Measurements from ENCODE around the gene ZNF132. TPM values are rescaled to one million over a fixed set of nuclear protein-coding genes. Genes with fewer than 3 reads are reported as not detected.
A peak's percentile ranks its signal among the peaks of the same experiment; 100 is the strongest.

ZNF132 gene
- total and polyA plus RNA-seq, 2 donors, result 1.6 to 6.4 TPM

DNA sequence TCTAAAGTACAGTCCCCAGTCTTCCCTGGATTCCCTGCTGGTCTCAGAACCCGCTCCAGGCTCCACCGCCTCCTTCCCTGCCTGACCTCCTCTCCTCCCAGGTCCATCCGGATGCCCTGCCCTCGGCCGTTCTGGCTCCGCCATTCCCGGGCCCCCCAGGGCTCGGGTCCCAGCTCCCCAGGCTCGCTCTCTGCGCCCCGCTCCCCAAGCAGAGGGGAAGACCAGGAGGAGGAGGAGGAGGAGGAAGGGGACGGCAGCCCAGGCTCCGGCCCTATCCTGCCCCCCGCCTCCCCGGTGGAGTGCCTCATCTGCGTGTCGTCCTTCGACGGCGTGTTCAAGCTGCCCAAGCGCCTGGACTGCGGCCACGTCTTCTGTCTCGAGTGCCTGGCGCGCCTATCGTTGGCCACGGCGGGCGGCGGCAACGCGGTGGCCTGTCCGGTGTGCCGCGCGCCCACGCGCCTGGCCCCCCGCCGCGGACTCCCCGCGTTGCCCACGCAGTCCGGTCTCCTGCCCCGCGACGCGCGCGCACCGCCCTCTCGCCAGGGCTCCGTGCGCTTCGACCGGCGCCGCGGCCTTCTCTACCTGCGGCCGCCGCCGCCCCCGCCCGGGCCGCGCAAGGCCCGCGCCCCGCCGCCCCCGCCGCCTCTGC lies 43.9 kb downstream of the ZNF132 start:
- no peak for DNase-seq (ENCODE audit: low read depth in 6 of 9, low spot score in 9 of 9)
- WGBS, result 11% methylated on average over 75 of the region's 75 CpGs
- Histone ChIP-seq H3K36me3 (ENCODE audit: control insufficient read depth in 2 of 2, insufficient read depth in 2 of 2, low read length in 1 of 2) (peaks cover 29 to 34% of the 10 kb centered on the region in 2 donors), H3K4me1 (ENCODE audit: control insufficient read depth in 2 of 2, insufficient read depth in 2 of 2, low read length in 2 of 2) (peaks cover 7% of the 10 kb centered on the region in 2 donors), H3K9me3 (ENCODE audit: control insufficient read depth in 2 of 2, insufficient read depth in 1 of 2, low read length in 1 of 2) (no peaks in the 10 kb centered on the region), H3K27ac (ENCODE audit: low read depth in 1 of 2, low read length in 1 of 2) (no peak overlapping the region), H3K4me3 (ENCODE audit: low read length in 2 of 2) (peak overlapping the region in 1 of 2 donors; percentile 16), H3K27me3 (ENCODE audit: control insufficient read depth in 2 of 2, insufficient read depth in 1 of 2, low read length in 1 of 2) (peaks cover 27 to 39% of the 10 kb centered on the region in 2 donors)

DNA sequence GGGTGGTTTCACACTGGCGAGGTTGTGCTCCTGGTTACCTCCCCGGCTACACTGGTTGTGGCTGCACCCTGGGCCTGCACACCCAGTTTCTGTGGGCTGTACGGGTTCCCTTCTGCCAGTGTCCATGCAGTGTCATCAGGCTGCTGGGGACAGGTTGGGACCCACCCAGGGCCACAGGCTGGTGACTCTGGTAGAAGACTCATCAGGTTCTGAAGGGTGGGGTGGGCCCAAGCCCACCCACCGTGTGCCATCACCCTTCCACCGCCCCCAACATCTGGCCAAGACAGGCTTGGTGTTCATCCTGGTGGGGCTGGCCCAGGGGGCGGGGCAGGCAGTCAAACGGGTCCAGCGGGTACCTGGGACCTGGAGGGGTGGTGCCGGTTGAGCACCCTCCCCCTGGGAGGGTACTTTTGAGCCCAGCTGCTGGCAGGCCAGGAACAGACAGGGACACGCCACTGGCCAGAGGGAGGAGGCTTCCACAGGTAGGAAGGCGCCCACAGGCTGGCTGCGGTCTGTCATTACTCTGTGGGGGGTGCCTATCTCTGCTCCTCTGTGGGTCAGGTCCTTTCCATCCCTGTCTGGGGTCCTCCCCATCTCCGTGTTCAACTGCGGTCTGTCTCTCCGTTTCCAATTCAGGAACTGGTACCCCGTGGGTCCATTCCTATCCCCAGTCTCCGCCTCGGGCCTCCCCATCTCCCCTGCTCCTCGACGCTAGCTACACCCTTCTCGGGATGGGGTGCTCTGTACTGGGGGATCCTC lies 44.6 kb downstream of the ZNF132 start, which contains the start of gene RNF225:
RNF225 (plus strand) TSS at position 437 of the 759 bp plus-strand sequence. CDS start 434 bp downstream, outside the sequence.
- DNase-seq (ENCODE audit: low read depth in 6 of 9, low spot score in 9 of 9), result no peak
- peak within 1 kb of the TSS in 1 of 2 donors; percentile 16 for H3K4me3 ChIP-seq (ENCODE audit: low read length in 2 of 2)
- H3K4me1 ChIP-seq (ENCODE audit: control insufficient read depth in 2 of 2, insufficient read depth in 2 of 2, low read length in 2 of 2), result peaks cover under 1% of the 10 kb centered on the region in 2 donors
- peaks cover 27 to 37% of the 10 kb centered on the region in 2 donors for H3K27me3 ChIP-seq (ENCODE audit: control insufficient read depth in 2 of 2, insufficient read depth in 1 of 2, low read length in 1 of 2)
- H3K36me3 ChIP-seq (ENCODE audit: control insufficient read depth in 2 of 2, insufficient read depth in 2 of 2, low read length in 1 of 2), result peaks cover 34 to 36% of the 10 kb centered on the region in 2 donors
- no peak within 1 kb of the TSS for H3K27ac ChIP-seq (ENCODE audit: low read depth in 1 of 2, low read length in 1 of 2)
- no peaks in the 10 kb centered on the region for H3K9me3 ChIP-seq (ENCODE audit: control insufficient read depth in 2 of 2, insufficient read depth in 1 of 2, low read length in 1 of 2)
- 65% methylated on average over 21 of the region's 21 CpGs for WGBS

DNA sequence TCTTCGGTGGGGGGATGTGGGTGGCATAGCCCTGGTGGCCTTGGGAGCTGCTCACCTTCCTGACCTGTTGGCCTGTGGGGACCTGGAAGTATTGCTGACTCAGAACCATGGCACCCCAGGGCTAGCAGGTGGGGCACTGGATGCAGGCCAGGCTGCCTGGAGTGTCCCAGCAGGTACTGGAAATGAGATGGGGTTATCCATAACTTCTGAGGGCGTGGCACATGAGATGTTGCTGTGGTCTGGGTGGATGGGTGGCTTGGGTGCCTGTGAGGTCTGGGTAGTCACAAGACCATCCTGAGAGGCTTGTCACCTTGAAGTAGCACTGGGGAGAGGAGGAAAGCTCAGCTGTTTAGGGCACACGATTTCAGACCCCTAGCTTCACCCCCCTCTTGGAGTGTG lies 45.1 kb downstream of the ZNF132 start:
- peaks cover 34 to 36% of the 10 kb centered on the region in 2 donors for H3K36me3 ChIP-seq (ENCODE audit: control insufficient read depth in 2 of 2, insufficient read depth in 2 of 2, low read length in 1 of 2)
- no peak overlapping the region for H3K4me3 ChIP-seq (ENCODE audit: low read length in 2 of 2)
- DNase-seq (ENCODE audit: low read depth in 6 of 9, low spot score in 9 of 9), result no peak
- H3K27me3 ChIP-seq (ENCODE audit: control insufficient read depth in 2 of 2, insufficient read depth in 1 of 2, low read length in 1 of 2), result peaks cover 27 to 37% of the 10 kb centered on the region in 2 donors
- H3K27ac ChIP-seq (ENCODE audit: low read depth in 1 of 2, low read length in 1 of 2), result no peak overlapping the region
- WGBS, result 84% methylated on average over 3 of the region's 3 CpGs
- H3K4me1 ChIP-seq (ENCODE audit: control insufficient read depth in 2 of 2, insufficient read depth in 2 of 2, low read length in 2 of 2), result no peaks in the 10 kb centered on the region
- no peaks in the 10 kb centered on the region for H3K9me3 ChIP-seq (ENCODE audit: control insufficient read depth in 2 of 2, insufficient read depth in 1 of 2, low read length in 1 of 2)

DNA sequence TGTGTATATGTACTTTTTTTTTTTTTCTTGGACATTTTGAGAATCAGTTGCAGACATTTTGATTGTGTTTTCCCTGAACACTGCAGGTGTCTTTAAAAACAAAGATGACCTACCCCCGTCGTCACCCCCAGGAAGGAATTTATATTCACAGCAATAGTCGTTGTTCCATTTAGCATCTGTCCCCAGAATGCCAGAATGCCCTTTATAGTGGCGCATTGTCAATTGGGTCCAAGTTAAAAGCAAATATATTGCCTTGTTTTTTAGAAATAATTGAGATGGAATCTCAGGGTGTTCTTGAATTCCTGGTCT lies 46.3 kb downstream of the ZNF132 start:
- Histone ChIP-seq H3K36me3 (ENCODE audit: control insufficient read depth in 2 of 2, insufficient read depth in 2 of 2, low read length in 1 of 2) (peaks cover 37 to 44% of the 10 kb centered on the region in 2 donors), H3K27me3 (ENCODE audit: control insufficient read depth in 2 of 2, insufficient read depth in 1 of 2, low read length in 1 of 2) (peaks cover 27 to 35% of the 10 kb centered on the region in 2 donors)

DNA sequence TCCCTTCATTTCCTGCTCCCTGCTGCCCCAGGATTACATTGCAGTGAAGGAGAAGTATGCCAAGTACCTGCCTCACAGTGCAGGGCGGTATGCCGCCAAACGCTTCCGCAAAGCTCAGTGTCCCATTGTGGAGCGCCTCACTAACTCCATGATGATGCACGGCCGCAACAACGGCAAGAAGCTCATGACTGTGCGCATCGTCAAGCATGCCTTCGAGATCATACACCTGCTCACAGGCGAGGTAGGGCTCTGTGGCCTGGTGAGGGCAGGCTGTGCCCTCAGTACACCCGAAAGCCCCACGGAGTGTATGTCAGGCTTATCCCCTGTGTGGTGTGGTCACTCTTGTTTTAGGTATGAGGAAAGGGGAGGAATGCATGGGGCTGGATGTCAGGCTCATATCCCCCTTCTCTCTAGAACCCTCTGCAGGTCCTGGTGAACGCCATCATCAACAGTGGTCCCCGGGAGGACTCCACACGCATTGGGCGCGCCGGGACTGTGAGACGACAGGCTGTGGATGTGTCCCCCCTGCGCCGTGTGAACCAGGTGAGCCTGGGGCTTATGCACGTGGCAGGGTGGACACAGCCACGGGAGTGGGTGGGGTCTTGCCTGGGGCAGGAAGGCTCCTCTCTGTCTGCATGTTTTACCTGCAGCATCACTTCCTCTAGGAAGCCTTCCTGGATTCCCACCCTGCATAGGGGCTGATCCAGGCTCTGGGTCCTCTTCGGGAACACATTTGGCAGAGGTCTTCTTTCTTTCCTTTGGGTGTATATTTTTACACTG lies 46.8 kb downstream of the ZNF132 start:
- Histone ChIP-seq H3K9me3 (ENCODE audit: control insufficient read depth in 2 of 2, insufficient read depth in 1 of 2, low read length in 1 of 2) (no peaks in the 10 kb centered on the region), H3K27ac (ENCODE audit: low read depth in 1 of 2, low read length in 1 of 2) (no peak overlapping the region), H3K36me3 (ENCODE audit: control insufficient read depth in 2 of 2, insufficient read depth in 2 of 2, low read length in 1 of 2) (peaks cover 37 to 48% of the 10 kb centered on the region in 2 donors), H3K27me3 (ENCODE audit: control insufficient read depth in 2 of 2, insufficient read depth in 1 of 2, low read length in 1 of 2) (peaks cover 27 to 30% of the 10 kb centered on the region in 2 donors), H3K4me3 (ENCODE audit: low read length in 2 of 2) (no peak overlapping the region), H3K4me1 (ENCODE audit: control insufficient read depth in 2 of 2, insufficient read depth in 2 of 2, low read length in 2 of 2) (peaks cover 2% of the 10 kb centered on the region in 2 donors)
- DNase-seq (ENCODE audit: low read depth in 6 of 9, low spot score in 9 of 9), result no peak
- 97% methylated on average over 26 of the region's 26 CpGs for WGBS

More for the DNA sequence above, 46.3 kb downstream of the ZNF132 start:
- Histone ChIP-seq H3K9me3 (ENCODE audit: control insufficient read depth in 2 of 2, insufficient read depth in 1 of 2, low read length in 1 of 2) (no peaks in the 10 kb centered on the region), H3K4me3 (ENCODE audit: low read length in 2 of 2) (no peak overlapping the region), H3K4me1 (ENCODE audit: control insufficient read depth in 2 of 2, insufficient read depth in 2 of 2, low read length in 2 of 2) (no peaks in the 10 kb centered on the region), H3K27ac (ENCODE audit: low read depth in 1 of 2, low read length in 1 of 2) (no peak overlapping the region)
- DNase-seq (ENCODE audit: low read depth in 6 of 9, low spot score in 9 of 9), result no peak
- WGBS, result 97% methylated on average over 4 of the region's 4 CpGs

DNA sequence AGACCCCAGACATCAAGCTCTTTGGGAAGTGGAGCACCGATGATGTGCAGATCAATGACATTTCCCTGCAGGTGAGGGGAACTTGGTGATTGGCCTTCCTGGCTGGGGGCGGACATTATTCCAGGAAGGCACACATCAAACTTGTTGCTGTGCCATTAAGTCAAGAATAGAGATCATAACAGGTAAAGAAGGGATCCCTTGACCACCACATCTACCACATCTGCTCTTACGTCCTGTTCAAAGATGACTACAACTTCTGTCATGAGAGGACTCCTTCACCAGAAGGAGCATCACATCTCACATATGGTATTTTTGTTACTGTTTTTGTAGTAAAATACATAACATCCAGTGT lies 51.8 kb downstream of the ZNF132 start:
- peak overlapping the region; percentile 75 to 92 for H3K4me3 ChIP-seq (ENCODE audit: low read length in 2 of 2)
- no peak for DNase-seq (ENCODE audit: low read depth in 6 of 9, low spot score in 9 of 9)
- no peaks in the 10 kb centered on the region for H3K9me3 ChIP-seq (ENCODE audit: control insufficient read depth in 2 of 2, insufficient read depth in 1 of 2, low read length in 1 of 2)
- peaks cover 17 to 23% of the 10 kb centered on the region in 2 donors for H3K4me1 ChIP-seq (ENCODE audit: control insufficient read depth in 2 of 2, insufficient read depth in 2 of 2, low read length in 2 of 2)
- WGBS, result 93% methylated on average over 3 of the region's 3 CpGs
- no peaks in the 10 kb centered on the region for H3K27me3 ChIP-seq (ENCODE audit: control insufficient read depth in 2 of 2, insufficient read depth in 1 of 2, low read length in 1 of 2)
- H3K27ac ChIP-seq (ENCODE audit: low read depth in 1 of 2, low read length in 1 of 2), result no peak overlapping the region
- H3K36me3 ChIP-seq (ENCODE audit: control insufficient read depth in 2 of 2, insufficient read depth in 2 of 2, low read length in 1 of 2), result peaks cover 13 to 29% of the 10 kb centered on the region in 2 donors

DNA sequence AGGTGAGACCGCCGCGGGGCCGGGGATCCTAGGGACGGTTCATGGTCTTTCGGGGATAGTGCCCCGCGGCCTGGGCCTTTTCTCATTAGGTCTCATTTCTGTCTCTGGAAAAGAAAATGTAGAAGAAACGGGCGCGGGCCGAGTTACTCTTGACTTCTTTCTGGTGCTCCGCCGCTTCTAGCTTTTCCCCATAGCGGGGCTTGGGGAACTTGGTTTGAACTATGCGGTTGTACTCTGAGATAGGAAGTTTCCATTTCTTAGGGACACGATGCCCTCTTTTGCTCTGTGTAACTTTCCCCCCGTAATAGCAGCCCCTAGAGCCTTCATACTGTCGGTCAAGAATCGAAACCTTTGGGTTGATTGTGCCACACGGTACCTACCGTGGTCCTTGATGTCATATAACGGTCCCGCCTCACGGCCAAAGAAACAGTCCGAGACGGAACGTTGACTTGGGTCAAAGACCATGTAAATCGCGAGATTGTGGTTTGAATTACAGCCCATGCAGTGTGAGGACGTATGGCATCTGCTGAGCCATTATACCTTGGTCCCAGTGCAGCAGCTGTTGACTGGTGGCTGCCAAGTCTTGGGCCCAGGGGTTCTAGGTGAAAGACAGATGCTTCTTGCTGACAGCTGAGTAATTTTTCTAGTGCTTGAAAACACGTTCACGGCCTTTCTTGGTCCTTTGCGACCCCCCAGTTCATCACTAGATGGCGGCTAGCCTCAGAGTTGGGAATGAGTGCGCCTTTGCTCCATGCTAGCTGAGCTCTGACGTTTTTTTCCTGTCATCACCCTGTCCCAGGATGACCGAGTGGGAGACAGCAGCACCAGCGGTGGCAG lies 52.4 kb downstream of the ZNF132 start:
- no peaks in the 10 kb centered on the region for H3K27me3 ChIP-seq (ENCODE audit: control insufficient read depth in 2 of 2, insufficient read depth in 1 of 2, low read length in 1 of 2)
- peaks cover 17 to 23% of the 10 kb centered on the region in 2 donors for H3K4me1 ChIP-seq (ENCODE audit: control insufficient read depth in 2 of 2, insufficient read depth in 2 of 2, low read length in 2 of 2)
- H3K27ac ChIP-seq (ENCODE audit: low read depth in 1 of 2, low read length in 1 of 2), result peak overlapping the region; percentile 56 to 94
- H3K4me3 ChIP-seq (ENCODE audit: low read length in 2 of 2), result peak overlapping the region; percentile 75 to 92
- H3K9me3 ChIP-seq (ENCODE audit: control insufficient read depth in 2 of 2, insufficient read depth in 1 of 2, low read length in 1 of 2), result no peaks in the 10 kb centered on the region
- H3K36me3 ChIP-seq (ENCODE audit: control insufficient read depth in 2 of 2, insufficient read depth in 2 of 2, low read length in 1 of 2), result peaks cover 7 to 23% of the 10 kb centered on the region in 2 donors
- no peak for DNase-seq (ENCODE audit: low read depth in 6 of 9, low spot score in 9 of 9)
- WGBS, result 10% methylated on average over 39 of the region's 39 CpGs

DNA sequence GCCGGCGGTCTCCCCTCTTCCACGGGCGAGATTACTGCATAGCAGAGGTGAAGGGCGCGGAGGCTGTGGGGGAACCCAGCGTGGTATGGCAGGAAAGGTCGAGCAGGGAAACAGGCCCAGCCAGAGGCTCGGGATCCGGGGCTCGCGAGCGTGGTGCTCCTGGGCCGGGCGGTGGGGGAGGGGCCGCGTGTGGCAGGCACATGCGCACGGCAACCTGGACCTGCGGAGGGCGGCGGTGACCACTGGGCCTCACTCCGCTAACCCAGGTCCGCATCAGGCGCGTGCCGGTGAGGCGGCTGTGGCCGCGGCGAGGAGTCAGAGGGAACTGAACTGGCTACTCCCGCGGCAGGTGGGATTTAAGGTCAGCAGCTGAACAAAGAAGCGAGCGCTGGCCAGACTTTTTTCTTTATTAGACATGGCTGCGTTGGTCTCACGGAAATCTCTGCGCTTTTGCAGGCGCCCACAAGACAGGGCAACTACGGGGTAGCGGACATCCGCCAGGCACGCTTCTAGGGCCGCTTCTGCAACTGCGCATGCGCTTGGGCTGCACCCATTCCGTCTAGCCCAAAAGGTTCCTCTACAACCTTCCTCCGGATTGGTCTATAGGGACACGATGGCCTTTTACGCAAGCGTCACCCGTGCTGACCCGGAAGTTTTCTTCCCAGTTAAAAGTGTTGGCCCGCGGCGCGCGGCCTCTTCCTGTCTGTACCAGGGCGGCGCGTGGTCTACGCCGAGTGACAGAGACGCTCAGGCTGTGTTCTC lies 53.2 kb downstream of the ZNF132 start, which contains the start of gene RPS5:
RPS5 (plus strand) TSS at position 694 of the 762 bp plus-strand sequence. CDS start 869 bp downstream, outside the sequence.
- Histone ChIP-seq H3K27ac (ENCODE audit: low read depth in 1 of 2, low read length in 1 of 2) (peak within 1 kb of the TSS; percentile 94 to 97), H3K27me3 (ENCODE audit: control insufficient read depth in 2 of 2, insufficient read depth in 1 of 2, low read length in 1 of 2) (no peaks in the 10 kb centered on the region), H3K4me3 (ENCODE audit: low read length in 2 of 2) (peak within 1 kb of the TSS; percentile 75 to 92), H3K36me3 (ENCODE audit: control insufficient read depth in 2 of 2, insufficient read depth in 2 of 2, low read length in 1 of 2) (peaks cover 3 to 22% of the 10 kb centered on the region in 2 donors), H3K9me3 (ENCODE audit: control insufficient read depth in 2 of 2, insufficient read depth in 1 of 2, low read length in 1 of 2) (no peaks in the 10 kb centered on the region), H3K4me1 (ENCODE audit: control insufficient read depth in 2 of 2, insufficient read depth in 2 of 2, low read length in 2 of 2) (peaks cover 23 to 30% of the 10 kb centered on the region in 2 donors)
- DNase-seq (ENCODE audit: low read depth in 6 of 9, low spot score in 9 of 9), result peak; percentile 95 to 99 (median 97)
- WGBS, result under 1% methylated on average over 64 of the region's 64 CpGs

All from thymus (tissue), 11 donors.